Amygdala (tissue), 56 donors: ENCODE results near the gene MTPN.

Experiments
- DNase-seq, 56 donors: peaks; one replicate each; lab custom pipeline; 2025; lab: John Stamatoyannopoulos, UW

Gene MTPN

GRCh38 chr7:135959646-135960363, 17.4 kb downstream of the MTPN start:
- DNase-seq: no peak

DNA sequence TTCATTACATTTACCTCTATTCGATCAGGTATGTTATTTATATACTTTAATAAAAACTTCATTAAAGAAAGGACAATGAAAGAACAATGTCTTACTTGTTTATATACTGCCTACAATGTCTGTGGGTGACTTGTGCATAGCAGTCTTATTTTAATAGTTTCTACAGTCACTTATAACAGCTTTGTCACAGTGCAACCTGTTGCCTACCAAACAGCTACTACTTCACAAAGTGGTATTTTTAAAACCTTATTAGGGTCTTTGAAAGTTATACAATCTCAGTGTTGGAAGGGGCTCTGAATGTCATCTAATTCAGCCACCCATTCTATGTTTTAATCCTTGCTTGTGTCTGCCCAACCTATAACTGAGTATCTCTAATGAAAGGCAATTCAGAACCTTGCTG, 19.0 kb downstream of the MTPN start:
- no peak for DNase-seq

- DNase-seq: no peak
These were observed 19.5 kb downstream of the MTPN start for GRCh38 chr7:135957627-135958026.

DNA sequence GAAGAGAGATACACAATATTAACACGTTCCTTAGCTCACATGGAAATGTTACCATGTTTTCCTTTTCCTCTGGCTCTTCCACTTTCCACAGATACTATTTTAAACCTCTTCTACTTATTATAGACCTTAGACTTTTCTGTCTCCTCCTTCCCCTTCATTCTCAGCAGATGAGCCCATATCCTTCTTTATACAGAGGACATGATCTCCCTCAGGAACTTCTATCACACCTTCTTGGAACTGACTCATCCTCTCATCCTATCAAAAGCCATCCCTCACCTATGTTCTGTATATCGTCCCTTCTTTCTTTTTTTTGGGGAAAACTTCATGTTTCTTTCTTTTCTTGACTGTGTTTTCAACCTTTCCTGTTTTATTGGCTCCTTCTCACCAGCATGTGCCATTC, 20.8 kb downstream of the MTPN start:
- DNase-seq: no peak

GRCh38 chr7:135950972-135951371, 26.2 kb downstream of the MTPN start:
- DNase-seq: no peak

- no peak for DNase-seq
These were observed 26.7 kb downstream of the MTPN start for GRCh38 chr7:135950429-135950828.

GRCh38 chr7:135946289-135947055, 30.7 kb downstream of the MTPN start:
- DNase-seq: no peak

- DNase-seq: no peak
These were observed 32.4 kb downstream of the MTPN start for GRCh38 chr7:135944753-135945152.

GRCh38 chr7:135943134-135943879, 33.9 kb downstream of the MTPN start:
- DNase-seq: no peak

DNA sequence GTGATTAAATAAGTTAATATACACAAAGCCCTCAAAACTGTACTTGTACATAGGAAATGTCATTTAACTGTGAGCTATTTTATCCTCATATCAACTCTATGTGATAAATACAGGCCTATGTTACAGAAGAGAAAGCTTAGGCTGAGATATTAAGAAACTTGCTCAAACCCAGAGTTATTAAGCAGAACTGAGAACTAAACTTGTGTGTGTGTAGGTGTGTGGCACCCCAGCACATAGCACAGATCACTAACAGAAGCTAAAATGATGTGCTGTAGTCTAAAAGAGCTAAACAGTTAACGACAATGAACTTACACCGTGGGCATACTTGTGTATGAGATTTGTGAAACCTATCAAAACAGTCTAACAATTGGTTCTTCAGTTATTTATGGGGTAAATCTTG, 34.5 kb downstream of the MTPN start:
- no peak for DNase-seq

- no peak for DNase-seq
These were observed 36.8 kb downstream of the MTPN start for GRCh38 chr7:135940077-135941075.

DNA sequence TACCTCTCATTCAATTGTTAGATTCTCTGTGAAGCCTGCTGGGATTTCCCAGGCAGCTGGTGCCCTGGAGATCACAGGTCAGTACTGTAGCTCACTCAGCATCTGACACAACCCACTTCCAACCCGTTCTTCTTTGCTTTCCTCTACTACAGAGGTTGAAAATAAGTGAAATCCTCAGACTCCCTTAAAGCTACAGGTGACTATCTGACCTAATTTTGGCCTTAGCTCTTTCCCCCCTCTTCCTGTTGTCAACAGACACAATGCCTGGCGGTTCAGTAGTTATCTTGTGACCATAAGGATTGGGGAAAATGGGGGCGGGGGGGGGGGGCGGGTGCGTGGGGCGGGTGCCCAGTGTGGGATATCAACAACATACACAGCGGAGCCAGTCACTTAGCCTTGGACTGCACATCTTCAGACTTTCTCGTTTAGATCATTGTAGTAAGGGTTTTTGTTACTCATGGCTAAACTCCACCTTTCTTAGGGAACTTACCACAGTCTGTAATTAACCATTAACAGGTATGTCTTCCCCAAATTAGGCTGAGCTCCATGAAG, 37.8 kb downstream of the MTPN start:
- no peak for DNase-seq

DNA sequence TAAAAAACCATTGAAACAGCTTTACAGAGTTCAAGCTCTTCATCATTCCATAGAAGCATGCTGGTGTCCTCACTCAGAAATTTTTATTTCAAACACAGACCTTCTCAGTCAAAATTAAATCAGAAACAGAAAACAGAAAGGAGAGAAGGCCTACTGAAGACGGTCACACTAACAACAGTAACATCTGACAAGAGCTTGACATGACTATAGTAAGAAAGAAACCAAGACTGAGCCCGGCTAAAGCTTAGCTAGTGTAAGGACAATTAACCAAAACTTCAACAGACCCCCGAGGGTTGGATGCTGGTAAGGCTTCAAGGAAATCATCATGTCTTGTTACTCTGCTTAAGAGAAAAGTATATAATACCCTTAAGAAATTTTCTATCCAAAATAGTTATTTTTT, 38.6 kb downstream of the MTPN start:
- no peak for DNase-seq

DNA sequence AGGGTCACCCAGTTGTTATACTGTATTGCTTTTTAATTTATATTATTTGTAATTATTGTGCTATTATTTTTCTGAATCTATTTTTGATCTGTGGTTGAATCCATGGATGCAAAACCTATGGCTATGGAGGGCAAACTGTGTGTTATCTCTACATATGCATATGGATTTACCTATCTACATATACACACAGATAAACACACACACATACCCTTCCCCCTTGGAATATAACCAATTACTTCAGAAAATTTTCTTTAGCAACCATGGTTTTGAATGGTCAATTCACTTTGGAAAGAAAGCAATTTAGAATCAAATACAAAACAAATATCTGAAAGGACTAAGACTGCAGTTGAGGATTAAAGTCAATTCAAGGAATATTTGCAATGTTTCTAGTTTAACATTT, 39.1 kb downstream of the MTPN start:
- no peak for DNase-seq

DNA sequence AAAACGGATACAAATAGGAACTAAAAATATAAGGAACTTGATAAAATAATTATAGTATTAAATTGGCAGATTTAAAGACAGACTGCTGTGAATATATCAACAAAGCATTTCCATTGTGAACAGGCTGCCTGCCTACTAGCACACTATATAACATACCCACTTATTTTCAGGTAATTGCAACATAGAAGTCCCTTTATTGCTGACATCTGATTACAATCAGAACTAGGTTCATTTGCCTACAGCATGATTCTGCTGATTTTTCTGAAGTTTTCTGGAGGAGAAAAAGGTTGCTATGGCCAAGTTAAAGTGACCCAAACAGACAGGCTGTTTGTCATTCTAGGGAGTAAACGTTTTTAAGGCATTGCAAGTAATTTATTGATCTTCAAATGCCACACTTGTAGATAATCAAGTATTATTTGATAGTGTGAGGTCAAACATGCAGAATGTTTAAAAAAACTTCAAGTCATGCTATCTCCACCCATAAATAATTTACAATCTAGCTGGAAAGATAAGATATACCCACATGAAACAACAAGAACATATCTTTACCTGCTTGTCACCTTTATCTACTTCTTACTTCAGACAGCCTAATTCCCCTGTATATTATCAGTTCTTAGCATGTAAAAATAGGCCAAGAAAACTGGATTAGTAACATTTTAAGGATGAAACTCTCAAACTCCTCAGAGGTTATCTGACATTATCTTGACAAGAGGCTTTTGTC, 40.5 kb downstream of the MTPN start:
- DNase-seq: no peak

GRCh38 chr7:135934651-135935050, 42.5 kb downstream of the MTPN start:
- DNase-seq: no peak

DNA sequence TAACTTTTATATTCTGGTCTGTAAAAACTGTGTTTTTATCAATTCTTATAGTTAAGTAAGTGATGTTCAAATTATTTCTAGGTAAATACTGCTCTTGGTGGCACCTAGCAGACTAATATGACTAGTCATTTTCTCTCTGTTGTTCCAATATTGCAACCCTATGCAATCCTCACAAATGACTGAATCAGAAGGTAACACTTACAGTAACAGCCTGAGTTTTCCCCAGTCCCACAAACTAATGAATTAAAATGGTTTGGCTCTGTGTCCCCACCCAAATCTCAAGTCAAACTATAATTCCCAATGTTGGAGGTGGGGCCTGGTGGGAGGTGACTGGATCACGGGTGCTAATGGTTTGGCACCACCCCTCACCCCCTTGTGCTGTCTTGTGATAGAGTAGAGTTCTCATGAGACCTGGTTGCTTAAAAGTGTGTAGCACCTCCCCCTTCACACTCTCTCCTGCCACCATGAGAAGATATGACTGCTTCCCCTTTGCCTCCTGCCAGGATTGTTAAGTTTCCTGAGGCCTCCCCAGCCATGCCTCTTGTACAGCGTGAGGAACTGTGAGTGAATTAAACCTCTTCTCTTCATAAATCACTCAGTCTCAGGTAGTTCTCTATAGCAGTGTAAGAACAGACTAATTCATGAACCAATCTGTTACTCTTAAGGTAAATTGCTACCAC, 43.5 kb downstream of the MTPN start:
- DNase-seq: no peak

DNA sequence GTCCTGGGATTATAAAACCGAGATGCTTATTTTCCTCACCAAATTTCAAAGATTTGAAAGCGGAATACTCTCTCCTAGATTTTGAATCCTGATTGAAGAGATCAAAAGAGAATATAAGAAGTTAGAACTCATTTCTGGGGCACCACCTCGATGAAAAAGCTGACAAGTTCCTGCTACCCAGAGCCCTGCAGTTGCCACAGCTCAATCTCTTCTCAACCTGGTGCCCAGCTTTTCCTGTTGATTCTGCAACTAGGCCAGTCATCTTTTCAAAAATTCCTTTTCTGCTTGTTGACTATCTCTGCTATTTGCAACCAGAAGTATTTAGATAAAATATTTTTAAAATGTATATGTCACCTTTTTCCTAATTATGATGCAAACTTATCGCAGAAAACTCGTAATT, 45.0 kb downstream of the MTPN start:
- DNase-seq: no peak
